Measurements from ENCODE around the gene EIF4EBP2. TPM values are rescaled to one million over a fixed set of nuclear protein-coding genes. Genes with fewer than 3 reads are reported as not detected.
A peak's percentile ranks its signal among the peaks of the same experiment; 100 is the strongest.

The EIF4EBP2 gene
- total RNA-seq, 1 experiment from 2014 or later, result 36.7 TPM

- no peak overlapping the region for H3K4me3 ChIP-seq (replicated peaks in 1 of 2; ENCODE audit: low read depth in 1 of 2, low read length in 2 of 2)
- ChIA-PET CTCF (interaction anchor here (1.1 kb wide), 1 partner anchor 31 kb away, joined by 3 read pairs; no protein-coding TSS in a partner anchor), POLR2A (no interaction called here), RAD21 (ENCODE audit: low non-redundant PET in 1 of 2, low total read pairs in 2 of 2, uncharacterized antibody in 2 of 2, unreplicated experiment in 2 of 2) (no interaction called here)
- H3K79me2 ChIP-seq (ENCODE audit: insufficient read depth, low read length), result no peaks in the 10 kb centered on the region
- no peaks in the 10 kb centered on the region for H3K9me3 ChIP-seq (ENCODE audit: control insufficient read depth in 1 of 2, insufficient read depth in 1 of 2, low read depth in 1 of 2, low read length in 2 of 2)
- H4K20me1 ChIP-seq (ENCODE audit: insufficient read depth), result no peaks in the 10 kb centered on the region
- no peak overlapping the region for H2AFZ ChIP-seq (ENCODE audit: low read depth, low read length, poor library complexity, severe bottlenecking)
- H3K27ac ChIP-seq (ENCODE audit: low read depth, low read length), result no peak overlapping the region
- no peak for TF ChIP-seq SP1 (IDR thresholded peaks at IDR 0.05; ENCODE audit: low read depth)
- TF ChIP-seq RAD21 (IDR thresholded peaks at IDR 0.05; ENCODE audit: low read depth), result 0 out of 2 replicates have a peak, but pooled peaks have one; percentile 11
- intact Hi-C loops (cut with micrococcal nuclease), result no loop called here
- H3K9me2 ChIP-seq (ENCODE audit: insufficient read depth), result no peaks in the 10 kb centered on the region
- ATAC-seq, result peak; percentile 40
- H3K9ac ChIP-seq (ENCODE audit: low read length), result no peak overlapping the region
- BruUV-seq (replicated peaks), result no TSS peak
- H3K4me2 ChIP-seq (ENCODE audit: low read length), result no peak overlapping the region
- H3K27me3 ChIP-seq (ENCODE audit: insufficient read depth, low read length), result no peaks in the 10 kb centered on the region
- no peaks in the 10 kb centered on the region; a peak in 1 of 4 replicates for H3K4me1 ChIP-seq (ENCODE audit: control insufficient read depth in 1 of 2, insufficient read depth in 2 of 2, low read length in 2 of 2)
- no peak for DNase-seq (ENCODE audit: low read depth, low spot score)
- H3K36me3 ChIP-seq (ENCODE audit: control insufficient read depth in 1 of 2, insufficient read depth in 2 of 2, low read length in 2 of 2), result peaks cover 5 to 8% of the 10 kb centered on the region in 2 experiments; a peak in 3 of 4 replicates
Measured at GRCh38 chr10:70430493-70431445, 26.8 kb downstream of the EIF4EBP2 start.

DNA sequence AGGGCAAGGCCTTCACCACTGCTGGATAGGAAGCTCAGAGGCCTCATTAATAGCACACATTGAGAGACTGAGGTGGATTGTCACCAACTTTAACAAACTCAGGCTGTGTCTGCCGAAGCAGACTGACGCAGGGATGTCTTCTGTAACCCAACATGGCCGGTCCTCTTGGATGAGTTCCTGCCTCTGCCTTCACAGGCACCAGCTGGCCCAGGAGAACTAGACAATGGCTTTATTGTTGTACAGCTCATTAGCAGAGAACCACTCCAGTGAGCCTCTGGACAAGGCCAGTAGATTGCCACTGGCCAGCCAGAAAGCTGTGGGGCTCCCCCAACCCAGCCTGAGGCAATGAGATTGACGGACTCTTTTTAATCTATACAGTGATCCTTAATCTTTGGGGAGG is 28.2 kb downstream of the EIF4EBP2 start:
- intact Hi-C loops (cut with micrococcal nuclease), result no loop called here
- no peaks in the 10 kb centered on the region for H3K27me3 ChIP-seq (ENCODE audit: insufficient read depth, low read length)
- H3K79me2 ChIP-seq (ENCODE audit: insufficient read depth, low read length), result no peaks in the 10 kb centered on the region
- DNase-seq (ENCODE audit: low read depth, low spot score) (no peak), ATAC-seq (no peak)
- H3K9me3 ChIP-seq (ENCODE audit: control insufficient read depth in 1 of 2, insufficient read depth in 1 of 2, low read depth in 1 of 2, low read length in 2 of 2), result no peaks in the 10 kb centered on the region
- BruUV-seq (replicated peaks), result no TSS peak
- no peaks in the 10 kb centered on the region for H4K20me1 ChIP-seq (ENCODE audit: insufficient read depth)
- no peak overlapping the region for H3K27ac ChIP-seq (ENCODE audit: low read depth, low read length)
- no peaks in the 10 kb centered on the region; a peak in 1 of 4 replicates for H3K4me1 ChIP-seq (ENCODE audit: control insufficient read depth in 1 of 2, insufficient read depth in 2 of 2, low read length in 2 of 2)
- H3K9me2 ChIP-seq (ENCODE audit: insufficient read depth), result no peaks in the 10 kb centered on the region
- POLR2A ChIA-PET, result no interaction called here
- no peak overlapping the region for H3K4me2 ChIP-seq (ENCODE audit: low read length)
- RAD21 ChIA-PET (ENCODE audit: low non-redundant PET in 1 of 2, low total read pairs in 2 of 2, uncharacterized antibody in 2 of 2, unreplicated experiment in 2 of 2), result no interaction called here
- H3K9ac ChIP-seq (ENCODE audit: low read length), result no peak overlapping the region
- no peak overlapping the region for H3K4me3 ChIP-seq (replicated peaks in 1 of 2; ENCODE audit: low read depth in 1 of 2, low read length in 2 of 2)
- CTCF ChIA-PET, result no interaction called here
- H2AFZ ChIP-seq (ENCODE audit: low read depth, low read length, poor library complexity, severe bottlenecking), result no peak overlapping the region
- peaks cover 1 to 3% of the 10 kb centered on the region in 2 experiments; a peak in 3 of 4 replicates for H3K36me3 ChIP-seq (ENCODE audit: control insufficient read depth in 1 of 2, insufficient read depth in 2 of 2, low read length in 2 of 2)
- TF ChIP-seq POLR2A (IDR thresholded peaks at IDR 0.05; ENCODE audit: borderline replicate concordance, extremely low read depth, insufficient read depth, insufficient read length) (no peak), CBX3 (IDR thresholded peaks at IDR 0.05; ENCODE audit: low read depth) (no peak), ZFX (IDR thresholded peaks at IDR 0.05) (no peak), ELF1 (IDR thresholded peaks at IDR 0.05; ENCODE audit: borderline replicate concordance, low read depth) (no peak), REST (IDR thresholded peaks at IDR 0.05; ENCODE audit: low read depth) (no peak), EZH2 (IDR thresholded peaks at IDR 0.05) (no peak), TCF7L2 (IDR thresholded peaks at IDR 0.05; ENCODE audit: borderline replicate concordance, extremely low read depth, insufficient read depth, insufficient read length) (no peak), EGR1 (IDR thresholded peaks at IDR 0.05; ENCODE audit: low read depth) (no peak), RAD21 (IDR thresholded peaks at IDR 0.05; ENCODE audit: low read depth) (no peak), CTCF (IDR thresholded peaks at IDR 0.05 in 2 of 3, conservative IDR thresholded peaks at IDR 0.05 in 1 of 3; ENCODE audit: borderline replicate concordance in 1 of 3, insufficient read depth in 1 of 3, low read depth in 2 of 3, low read length in 2 of 3) (no peak), JUND (IDR thresholded peaks at IDR 0.05) (no peak), POLR2AphosphoS5 (IDR thresholded peaks at IDR 0.05; ENCODE audit: low read depth, low read length) (no peak)
- TF ChIP-seq, protein P1, sequence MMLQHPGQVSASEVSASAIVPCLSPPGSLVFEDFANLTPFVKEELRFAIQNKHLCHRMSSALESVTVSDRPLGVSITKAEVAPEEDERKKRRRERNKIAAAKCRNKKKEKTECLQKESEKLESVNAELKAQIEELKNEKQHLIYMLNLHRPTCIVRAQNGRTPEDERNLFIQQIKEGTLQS (IDR thresholded peaks at IDR 0.05), result no peak

Data from HCT116 (cell line).